GM18870 (cell line): ENCODE data around the gene PLCH1.

ENCODE experiments used
- ATAC-seq: cut with Tn5 transposase; IDR thresholded peaks from one replicate; pipeline ENCODE4 v1.9.1; 2021; ENCODE audit warnings: moderate library complexity; ENCODE audit not compliant: unreplicated experiment

The PLCH1 gene

GRCh38 chr3:155554777-155555451, 190.0 kb downstream of the PLCH1 start:
- peak; percentile 86 for ATAC-seq

- ATAC-seq, result peak; percentile 17
Measured at GRCh38 chr3:155553780-155554179, 191.1 kb downstream of the PLCH1 start.

GRCh38 chr3:155553326-155553725, 191.5 kb downstream of the PLCH1 start:
- ATAC-seq, result no peak

- ATAC-seq, result no peak
Measured at GRCh38 chr3:155550391-155550790, 194.5 kb downstream of the PLCH1 start.

GRCh38 chr3:155549087-155549486, 195.8 kb downstream of the PLCH1 start:
- peak; percentile 96 for ATAC-seq

GRCh38 chr3:155548195-155548594, 196.7 kb downstream of the PLCH1 start:
- no peak for ATAC-seq

- ATAC-seq, result no peak
Measured at GRCh38 chr3:155535098-155535497, 209.8 kb downstream of the PLCH1 start.

- no peak for ATAC-seq
Measured at GRCh38 chr3:155528579-155528978, 216.3 kb downstream of the PLCH1 start.

- no peak for ATAC-seq
Measured at GRCh38 chr3:155525324-155525833, 219.5 kb downstream of the PLCH1 start.

GRCh38 chr3:155520463-155520862, 224.4 kb downstream of the PLCH1 start:
- ATAC-seq, result no peak

GRCh38 chr3:155519078-155519477, 225.8 kb downstream of the PLCH1 start:
- peak; percentile 54 for ATAC-seq

GRCh38 chr3:155517903-155518302, 227.0 kb downstream of the PLCH1 start:
- ATAC-seq, result no peak

- ATAC-seq, result no peak
Measured at GRCh38 chr3:155516439-155516838, 228.4 kb downstream of the PLCH1 start.

- no peak for ATAC-seq
Measured at GRCh38 chr3:155512867-155513261, 232.0 kb downstream of the PLCH1 start.

GRCh38 chr3:155512175-155512866, 232.6 kb downstream of the PLCH1 start:
- no peak for ATAC-seq

GRCh38 chr3:155504682-155505081, 240.2 kb downstream of the PLCH1 start:
- no peak for ATAC-seq

- no peak for ATAC-seq
Measured at GRCh38 chr3:155502630-155503029, 242.2 kb downstream of the PLCH1 start.

- ATAC-seq, result no peak
Measured at GRCh38 chr3:155500194-155500818, 244.6 kb downstream of the PLCH1 start.

- no peak for ATAC-seq
Measured at GRCh38 chr3:155497930-155498647, 246.8 kb downstream of the PLCH1 start.

GRCh38 chr3:155496206-155496605, 248.7 kb downstream of the PLCH1 start:
- no peak for ATAC-seq

GRCh38 chr3:155495387-155495786, 249.5 kb downstream of the PLCH1 start:
- ATAC-seq, result peak; percentile 91
